Measurements from ENCODE around the gene SLC7A14. TPM values are rescaled to one million over a fixed set of nuclear protein-coding genes. Genes with fewer than 3 reads are reported as not detected.

The SLC7A14 gene
- total and polyA plus RNA-seq, 2 of the 13 experiments (the other 11 are each of a cell fraction or from before 2014, with no cell fraction given): not detected

GRCh38 chr3:170522201-170522600, 63.7 kb downstream of the SLC7A14 start (continued):
- TF ChIP-seq ZBTB39 (CRISPR knock-in tag; IDR thresholded peaks at IDR 0.05) (no peak), ZBTB4 (CRISPR knock-in tag; IDR thresholded peaks at IDR 0.05; ENCODE audit: borderline replicate concordance) (no peak), POLR2AphosphoS5 (IDR thresholded peaks at IDR 0.05; ENCODE audit: low read depth, low read length) (no peak), HMGA1 (CRISPR knock-in tag; conservative IDR thresholded peaks at IDR 0.05) (no peak), SRSF1 (optimal IDR thresholded peaks at IDR 0.05; ENCODE audit: low read depth, low read length) (no peak), PCBP2 (optimal IDR thresholded peaks at IDR 0.05; ENCODE audit: low read depth, low read length, poor library complexity, severe bottlenecking) (no peak), ZNF225 (CRISPR knock-in tag; IDR thresholded peaks at IDR 0.05) (no peak)

GRCh38 chr3:170520996-170521395, 64.9 kb downstream of the SLC7A14 start:
- Histone ChIP-seq H2AFZ (ENCODE audit: low read length) (no peak overlapping the region), H3K27ac (ENCODE audit: extremely low read length, insufficient read depth, low read length) (no peak overlapping the region), H4K20me1 (ENCODE audit: insufficient read depth, low read length) (no peaks in the 10 kb centered on the region), H3K36me3 (replicated peaks in 1 of 2; ENCODE audit: control insufficient read depth in 1 of 2, insufficient read depth in 2 of 2, low read length in 2 of 2) (no peaks in the 10 kb centered on the region), H3K9me3 (ENCODE audit: low read length) (no peaks in the 10 kb centered on the region), H3K4me3 (replicated peaks in 1 of 3; ENCODE audit: insufficient read depth in 1 of 3, low read depth in 2 of 3, low read length in 3 of 3) (no peak overlapping the region), H3K4me1 (ENCODE audit: insufficient read depth, low read length) (no peaks in the 10 kb centered on the region), H3K79me2 (ENCODE audit: insufficient read depth, low read length) (no peaks in the 10 kb centered on the region), H3K9ac (ENCODE audit: insufficient read depth, low read depth, low read length) (no peak overlapping the region), H3K4me2 (ENCODE audit: low read depth, low read length) (no peak overlapping the region), H3K27me3 (ENCODE audit: control insufficient read depth in 1 of 2, insufficient read depth in 2 of 2, low read length in 2 of 2) (no peaks in the 10 kb centered on the region; a peak in 1 of 5 replicates)
- ATAC-seq (no peak), FAIRE-seq (no peak), DNase-seq (ENCODE audit: low spot score) (no peak)
- 19% methylated on average over 2 of the region's 2 CpGs for WGBS (ENCODE audit: low lambda C conversion rate)
- ChIA-PET POLR2A (no interaction called here), CTCF (ENCODE audit: low intra/inter-chr PET ratio, low total read pairs) (no interaction called here)
- intact Hi-C loops (cut with micrococcal nuclease; ENCODE audit: unreplicated experiment): no loop called here
- in situ Hi-C loops (cut with HindIII; ENCODE audit: extremely low pct_ligation_motif_present, low pct_unique_long_range_greater_than_20kb): no loop called here
- no TSS peak for BruUV-seq (replicated peaks)
- no peak for TF ChIP-seq HNF1B (CRISPR knock-in tag; IDR thresholded peaks at IDR 0.05)
- TF ChIP-seq ZBTB7A (CRISPR knock-in tag; IDR thresholded peaks at IDR 0.05): no peak
- TF ChIP-seq KMT2B (CRISPR knock-in tag; IDR thresholded peaks at IDR 0.05): no peak
- TF ChIP-seq MTA1 (CRISPR knock-in tag; IDR thresholded peaks at IDR 0.05; ENCODE audit: borderline replicate concordance): no peak
- no peak for TF ChIP-seq ZNF350 (CRISPR knock-in tag; IDR thresholded peaks at IDR 0.05; ENCODE audit: borderline replicate concordance, low read depth)
- no peak for TF ChIP-seq SALL1 (CRISPR knock-in tag; IDR thresholded peaks at IDR 0.05)
- no peak for TF ChIP-seq ZNF329 (CRISPR knock-in tag; IDR thresholded peaks at IDR 0.05; ENCODE audit: low read depth)
- TF ChIP-seq KLF16 (CRISPR knock-in tag; IDR thresholded peaks at IDR 0.05): no peak
- TF ChIP-seq NKX3-1 (CRISPR knock-in tag; IDR thresholded peaks at IDR 0.05): no peak
- TF ChIP-seq ZSCAN21 (CRISPR knock-in tag; IDR thresholded peaks at IDR 0.05; ENCODE audit: borderline replicate concordance): no peak
- TF ChIP-seq ZBTB20 (CRISPR knock-in tag; IDR thresholded peaks at IDR 0.05; ENCODE audit: borderline replicate concordance, low read depth): no peak
